Endometrial microvascular endothelial cells (primary cell): ENCODE data around the gene IRAK1BP1. TPM values are rescaled to one million over a fixed set of nuclear protein-coding genes. Genes with fewer than 3 reads are reported as not detected.
"Not testable (repeated sequence)": the region's sequence is repeated elsewhere in the genome, so short reads cannot be mapped to it uniquely, and the experiment has no call there.

Source experiments
- in situ Hi-C: cut with HindIII; loops from 2 replicates; pipeline ENCODE4 v1.10.0; 2017; ENCODE audit warnings: low sequenced_read_pairs, low pct_unique_long_range_greater_than_20kb; ENCODE audit errors: inconsistent ontology term
- total RNA-seq: library from RNA; depleted of rRNA; stranded (reverse); fragments of >200 nt; gene quantifications from one replicate; pipeline ENCODE4 v1.2.3, GENCODE V29; 2015; ENCODE audit errors: inconsistent ontology term

IRAK1BP1 gene
- total RNA-seq: 2.1 TPM

GRCh38 chr6:78867370-78868040, at the start of gene IRAK1BP1:
Gene IRAK1BP1, plus strand, starts transcription at chr6:78867551. Its CDS starts 26 bp downstream, at chr6:78867577.
- in situ Hi-C loops: no loop called here

GRCh38 chr6:78824045-78824444, 43.3 kb upstream of the IRAK1BP1 start:
- in situ Hi-C loops: no loop called here

- in situ Hi-C loops: no loop called here
Measured at GRCh38 chr6:78829407-78829806, 37.9 kb upstream of the IRAK1BP1 start.

GRCh38 chr6:78830805-78831204, 36.5 kb upstream of the IRAK1BP1 start:
- in situ Hi-C loops: no loop called here

- in situ Hi-C loops: no loop called here
Measured at GRCh38 chr6:78831492-78831891, 35.9 kb upstream of the IRAK1BP1 start.

GRCh38 chr6:78832091-78832808, 35.1 kb upstream of the IRAK1BP1 start:
- in situ Hi-C loops: no loop called here

- in situ Hi-C loops: no loop called here
Measured at GRCh38 chr6:78835817-78836216, 31.5 kb upstream of the IRAK1BP1 start.

GRCh38 chr6:78836598-78836997, 30.8 kb upstream of the IRAK1BP1 start:
- in situ Hi-C loops: no loop called here

GRCh38 chr6:78841111-78841510, 26.2 kb upstream of the IRAK1BP1 start:
- in situ Hi-C loops: no loop called here

- in situ Hi-C loops: no loop called here
Measured at GRCh38 chr6:78842953-78843352, 24.4 kb upstream of the IRAK1BP1 start.

- in situ Hi-C loops: no loop called here
Measured at GRCh38 chr6:78844899-78845298, 22.5 kb upstream of the IRAK1BP1 start.

- in situ Hi-C loops: no loop called here
Measured at GRCh38 chr6:78845567-78845966, 21.8 kb upstream of the IRAK1BP1 start.

GRCh38 chr6:78850621-78851020, 16.7 kb upstream of the IRAK1BP1 start:
- in situ Hi-C loops: no loop called here

- in situ Hi-C loops: no loop called here
Measured at GRCh38 chr6:78851156-78851555, 16.2 kb upstream of the IRAK1BP1 start.

- in situ Hi-C loops: no loop called here
Measured at GRCh38 chr6:78854546-78854945, 12.8 kb upstream of the IRAK1BP1 start.

- in situ Hi-C loops: not testable (repeated sequence)
Measured at GRCh38 chr6:78858339-78858938, 8.9 kb upstream of the IRAK1BP1 start.

- in situ Hi-C loops: no loop called here
Measured at GRCh38 chr6:78861509-78861908, 5.8 kb upstream of the IRAK1BP1 start.

- in situ Hi-C loops: no loop called here
Measured at GRCh38 chr6:78863576-78863975, 3.8 kb upstream of the IRAK1BP1 start.

GRCh38 chr6:78864957-78865356, 2.4 kb upstream of the IRAK1BP1 start:
- in situ Hi-C loops: no loop called here

- in situ Hi-C loops: no loop called here
Measured at GRCh38 chr6:78867020-78867369, 356 bp upstream of the IRAK1BP1 start.
